Bronchial epithelial cell (primary cell): ENCODE data around the gene EPN3. TPM values are rescaled to one million over a fixed set of nuclear protein-coding genes. Genes with fewer than 3 reads are reported as not detected.

Experiments used
- DNase-seq: peaks from one replicate; pipeline ENCODE4 v3.0.0-alpha.2; 2010; ENCODE audit warnings: low read depth
- FAIRE-seq: peaks from 2 replicates; lab custom pipeline; 2011; peaks lifted over from hg19 to GRCh38; lab: Jason Lieb, UNC
- H3K27me3 ChIP-seq: 2 replicates; pipeline ENCODE4 v1.5.1; 2011; ENCODE audit warnings: low read length; ENCODE audit not compliant: control insufficient read depth, insufficient read depth
- H3K36me3 ChIP-seq: 2 replicates; pipeline ENCODE4 v1.5.1; 2011; ENCODE audit warnings: low read length; ENCODE audit not compliant: control insufficient read depth, insufficient read depth
- H3K4me3 ChIP-seq: 2 replicates; pipeline ENCODE4 v1.5.1; 2011; ENCODE audit warnings: mild to moderate bottlenecking, low read depth, low read length, control low read depth
- total RNA-seq: library from RNA; depleted of rRNA; stranded (reverse); fragments of >200 nt; gene quantifications from 2 replicates; pipeline ENCODE4 v1.2.1, GENCODE V29; 2014
- TF ChIP-seq, protein P1 (sequence below): IDR thresholded peaks from 2 replicates; pipeline ENCODE4 v1.5.1; 2011; ENCODE audit warnings: mild to moderate bottlenecking, moderate library complexity, low read length, control low read depth, inconsistent platforms; ENCODE audit not compliant: insufficient read depth, severe bottlenecking

Gene EPN3
- total RNA-seq, 1 donor from 2014 or later: 2.9 TPM

GRCh38 chr17:50584749-50585148 is 52.2 kb downstream of the EPN3 start:
- TF ChIP-seq, protein P1, sequence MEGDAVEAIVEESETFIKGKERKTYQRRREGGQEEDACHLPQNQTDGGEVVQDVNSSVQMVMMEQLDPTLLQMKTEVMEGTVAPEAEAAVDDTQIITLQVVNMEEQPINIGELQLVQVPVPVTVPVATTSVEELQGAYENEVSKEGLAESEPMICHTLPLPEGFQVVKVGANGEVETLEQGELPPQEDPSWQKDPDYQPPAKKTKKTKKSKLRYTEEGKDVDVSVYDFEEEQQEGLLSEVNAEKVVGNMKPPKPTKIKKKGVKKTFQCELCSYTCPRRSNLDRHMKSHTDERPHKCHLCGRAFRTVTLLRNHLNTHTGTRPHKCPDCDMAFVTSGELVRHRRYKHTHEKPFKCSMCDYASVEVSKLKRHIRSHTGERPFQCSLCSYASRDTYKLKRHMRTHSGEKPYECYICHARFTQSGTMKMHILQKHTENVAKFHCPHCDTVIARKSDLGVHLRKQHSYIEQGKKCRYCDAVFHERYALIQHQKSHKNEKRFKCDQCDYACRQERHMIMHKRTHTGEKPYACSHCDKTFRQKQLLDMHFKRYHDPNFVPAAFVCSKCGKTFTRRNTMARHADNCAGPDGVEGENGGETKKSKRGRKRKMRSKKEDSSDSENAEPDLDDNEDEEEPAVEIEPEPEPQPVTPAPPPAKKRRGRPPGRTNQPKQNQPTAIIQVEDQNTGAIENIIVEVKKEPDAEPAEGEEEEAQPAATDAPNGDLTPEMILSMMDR: no peak
- Histone ChIP-seq H3K27me3 (no peaks in the 10 kb centered on the region), H3K36me3 (no peaks in the 10 kb centered on the region), H3K4me3 (no peak overlapping the region)
- DNase-seq (peak; percentile 49), FAIRE-seq (no peak)

DNA sequence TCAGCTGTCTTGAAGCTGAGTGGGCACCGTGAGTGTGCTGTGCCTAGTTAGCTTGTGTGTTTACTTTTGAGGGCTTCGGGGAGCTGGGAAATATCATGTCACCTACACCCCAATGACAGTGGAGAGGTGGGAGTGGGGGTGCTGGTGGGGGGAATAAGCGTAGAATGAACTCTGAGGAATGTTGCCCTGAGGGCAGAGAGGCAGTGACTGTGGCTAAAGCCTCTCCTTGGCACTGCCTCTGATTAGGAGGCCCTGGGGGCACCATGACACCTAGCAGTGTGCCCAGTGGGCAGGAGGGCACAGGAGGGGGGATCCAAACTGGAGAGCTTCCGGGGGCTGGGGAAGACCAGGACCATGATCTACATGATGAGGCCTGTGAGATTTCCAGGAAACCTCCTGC is 52.8 kb downstream of the EPN3 start:
- TF ChIP-seq, protein P1: no peak
- Histone ChIP-seq H3K4me3 (no peak overlapping the region), H3K27me3 (no peaks in the 10 kb centered on the region), H3K36me3 (no peaks in the 10 kb centered on the region)
- no peak for FAIRE-seq
- DNase-seq: no peak

DNA sequence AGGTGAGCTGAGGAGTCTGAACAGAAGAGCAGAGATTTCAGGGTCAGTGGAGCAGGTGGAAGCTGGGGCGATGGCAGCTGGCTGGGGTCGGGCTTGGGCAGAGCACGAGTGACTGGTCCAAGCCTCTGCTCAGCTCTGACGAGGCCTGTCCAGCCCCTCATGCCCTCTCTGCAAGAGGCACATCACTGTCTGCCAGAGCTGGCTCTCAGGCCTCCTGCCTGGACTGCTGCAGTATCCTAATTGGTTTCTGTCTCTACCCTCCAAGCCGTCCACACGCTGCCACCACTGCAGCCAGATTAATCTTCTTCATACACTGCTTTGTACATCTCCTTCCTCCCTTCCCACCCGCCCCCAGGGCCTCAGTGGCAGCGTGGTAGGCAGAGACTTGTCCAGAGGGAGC is 53.4 kb downstream of the EPN3 start:
- no peak overlapping the region for H3K4me3 ChIP-seq
- TF ChIP-seq, protein P1: no peak
- no peaks in the 10 kb centered on the region for H3K36me3 ChIP-seq
- FAIRE-seq (no peak), DNase-seq (no peak)
- no peaks in the 10 kb centered on the region for H3K27me3 ChIP-seq

- FAIRE-seq: no peak
- H3K36me3 ChIP-seq: no peaks in the 10 kb centered on the region
- DNase-seq: no peak
- no peak overlapping the region for H3K4me3 ChIP-seq
- H3K27me3 ChIP-seq: no peaks in the 10 kb centered on the region
- TF ChIP-seq, protein P1: no peak
These were observed 54.1 kb downstream of the EPN3 start for GRCh38 chr17:50586421-50587247.

- H3K4me3 ChIP-seq: no peak overlapping the region
- FAIRE-seq (no peak), DNase-seq (no peak)
- TF ChIP-seq, protein P1: no peak
- H3K27me3 ChIP-seq: no peaks in the 10 kb centered on the region
- H3K36me3 ChIP-seq: no peaks in the 10 kb centered on the region
These were observed 55.0 kb downstream of the EPN3 start for GRCh38 chr17:50587571-50587970.
